Prostate gland (tissue), 2 donors: Measurements from ENCODE around the gene CASP8. TPM values are rescaled to one million over a fixed set of nuclear protein-coding genes. Genes with fewer than 3 reads are reported as not detected.

Source experiments
- DNase-seq: peaks from one replicate; pipeline ENCODE4 v3.0.0-alpha.2; 2019; ENCODE audit warnings: low spot score
- H3K27ac ChIP-seq, 2 donors: fragments of 200-600 bp; sonication (generic); 2 replicates each; pipeline ENCODE4 v1.5.1; 2017 to 2019
- H3K27me3 ChIP-seq: fragments of 200-600 bp; sonication (generic); replicated peaks from 2 replicates; pipeline ENCODE4 v1.5.1; 2019; ENCODE audit not compliant: insufficient read depth
- H3K36me3 ChIP-seq, 2 donors: fragments of 200-600 bp; sonication (generic); 1 replicate in 1 of 2; 2 replicates in 1 of 2; pipeline versions ENCODE4 v1.5.1 to v1.8.1; 2017 to 2019
- H3K4me1 ChIP-seq: fragments of 200-600 bp; sonication (generic); replicated peaks from 2 replicates; pipeline ENCODE4 v1.5.1; 2019
- H3K4me3 ChIP-seq, 2 donors: fragments of 200-600 bp; sonication (generic); 2 replicates each; pipeline ENCODE4 v1.5.1; 2017 to 2019
- H3K9me3 ChIP-seq: fragments of 200-600 bp; sonication (generic); 2 replicates; pipeline ENCODE4 v1.5.1; 2017
- POLR2A ChIP-seq: fragments of 450-650 bp; IDR thresholded peaks from one replicate; pipeline ENCODE4 v1.6.1; 2016; ENCODE audit warnings: antibody characterized with exemption, mild to moderate bottlenecking
- POLR2AphosphoS5 ChIP-seq: sonication (generic); formaldehyde crosslinking; IDR thresholded peaks from one replicate; pipeline ENCODE4 v1.6.1; 2017; ENCODE audit warnings: antibody characterized with exemption
- WGBS: methylation state at CpG from one replicate; pipeline ENCODE4 v1.1.5; 2018; 5-methylcytosine and 5-hydroxymethylcytosine counted together
- intact Hi-C: fragments of 100-400 bp; cut with DNase I; formaldehyde crosslinking; loops from one replicate; pipeline ENCODE4 v1.14.2; 2022
- small RNA-seq, 2 donors: library from RNA; depleted of rRNA; stranded (forward); fragments of <200 nt; gene quantifications; one replicate each; pipeline ENCODE3, GENCODE V24; 2016
- total RNA-seq, 2 donors: library from RNA; depleted of rRNA; stranded (reverse); fragments of >200 nt; gene quantifications; one replicate each; pipeline ENCODE4 v1.1.0, GENCODE V29; 2016
- TF ChIP-seq, protein P1 (sequence below), 4 experiments: fragments of 200-600 bp in 2 of 4; fragments of 450-650 bp in 2 of 4; sonication (generic) in 2 of 4; IDR thresholded peaks; 1 replicate in 3 of 4; 2 replicates in 1 of 4; pipeline ENCODE4 v1.5.1; 2016 to 2019; ENCODE audit warnings: antibody characterized with exemption in 4 of 4, mild to moderate bottlenecking in 2 of 4, moderate library complexity in 2 of 4

CASP8 gene
- total RNA-seq, 2 donors from 2014 or later = 10.0 to 16.9 TPM

- WGBS = 53% methylated on average over 1 of the region's 1 CpG
- intact Hi-C loops = no loop called here
- H3K27ac ChIP-seq = no peak overlapping the region
Measured at GRCh38 chr2:201329409-201329808, 69.1 kb downstream of the CASP8 start.

More at GRCh38 chr2:201329409-201329808, 69.1 kb downstream of the CASP8 start:
- H3K27me3 ChIP-seq = no peaks in the 10 kb centered on the region
- DNase-seq = no peak
- no peaks in the 10 kb centered on the region for H3K9me3 ChIP-seq
- H3K4me1 ChIP-seq = no peaks in the 10 kb centered on the region
- H3K4me3 ChIP-seq = no peak overlapping the region
- TF ChIP-seq POLR2AphosphoS5 (no peak), POLR2A (no peak)
- TF ChIP-seq, protein P1, sequence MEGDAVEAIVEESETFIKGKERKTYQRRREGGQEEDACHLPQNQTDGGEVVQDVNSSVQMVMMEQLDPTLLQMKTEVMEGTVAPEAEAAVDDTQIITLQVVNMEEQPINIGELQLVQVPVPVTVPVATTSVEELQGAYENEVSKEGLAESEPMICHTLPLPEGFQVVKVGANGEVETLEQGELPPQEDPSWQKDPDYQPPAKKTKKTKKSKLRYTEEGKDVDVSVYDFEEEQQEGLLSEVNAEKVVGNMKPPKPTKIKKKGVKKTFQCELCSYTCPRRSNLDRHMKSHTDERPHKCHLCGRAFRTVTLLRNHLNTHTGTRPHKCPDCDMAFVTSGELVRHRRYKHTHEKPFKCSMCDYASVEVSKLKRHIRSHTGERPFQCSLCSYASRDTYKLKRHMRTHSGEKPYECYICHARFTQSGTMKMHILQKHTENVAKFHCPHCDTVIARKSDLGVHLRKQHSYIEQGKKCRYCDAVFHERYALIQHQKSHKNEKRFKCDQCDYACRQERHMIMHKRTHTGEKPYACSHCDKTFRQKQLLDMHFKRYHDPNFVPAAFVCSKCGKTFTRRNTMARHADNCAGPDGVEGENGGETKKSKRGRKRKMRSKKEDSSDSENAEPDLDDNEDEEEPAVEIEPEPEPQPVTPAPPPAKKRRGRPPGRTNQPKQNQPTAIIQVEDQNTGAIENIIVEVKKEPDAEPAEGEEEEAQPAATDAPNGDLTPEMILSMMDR (IDR thresholded peaks at IDR 0.05) = no peak
- no peaks in the 10 kb centered on the region for H3K36me3 ChIP-seq

Small RNAs within 50 kb of the gene (small RNA-seq; reads per million reads assigned to genes)
- 0 reads per million in 2 donors for gene MTND4LP13

Other genes starting within 250 kb of the CASP8 start
- gene HYCC2, start 188.9 kb upstream of the CASP8 start, total RNA-seq = 10 to 100 TPM; 13.6 to 16.3 TPM
- 10 to 100 TPM; 45.5 to 84.3 TPM for gene NDUFB3, start 188.5 kb upstream of the CASP8 start, total RNA-seq
- gene CFLAR, start 144.4 kb upstream of the CASP8 start, total RNA-seq = 100 to 1,000 TPM in 1 of 2 donors, 10 to 100 TPM in 1; 92.4 to 141 TPM
- 1 to 10 TPM; 1.7 to 9.8 TPM for gene CASP10, start 77.4 kb upstream of the CASP8 start, total RNA-seq
- gene FLACC1, start 96.8 kb downstream of the CASP8 start, total RNA-seq = under 1 TPM; 0.27 to 0.97 TPM
- gene TRAK2, start 190.9 kb downstream of the CASP8 start, total RNA-seq = 10 to 100 TPM; 16.9 to 18.9 TPM
- gene STRADB, start 191.2 kb downstream of the CASP8 start, total RNA-seq = 10 to 100 TPM; 20.4 to 29.8 TPM